GM12878 (cell line): ENCODE results near the gene BRCA1. TPM values are rescaled to one million over a fixed set of nuclear protein-coding genes. Genes with fewer than 3 reads are reported as not detected.

Source experiments
- BACH1 ChIP-seq: fragments of 450-650 bp; IDR thresholded peaks from 2 replicates; pipeline ENCODE4 v1.6.1; 2017; ENCODE audit warnings: mild to moderate bottlenecking, borderline replicate concordance
- CREB1 ChIP-seq: IDR thresholded peaks from 2 replicates; pipeline ENCODE4 v1.6.1; 2012; ENCODE audit warnings: low read depth, mild to moderate bottlenecking, inconsistent platforms
- CREM ChIP-seq: IDR thresholded peaks from 2 replicates; pipeline ENCODE4 v1.6.1; 2014; ENCODE audit warnings: antibody characterized with exemption, low read depth
- HDGF ChIP-seq: fragments of 450-650 bp; IDR thresholded peaks from 2 replicates; pipeline ENCODE4 v1.6.1; 2016; ENCODE audit warnings: antibody characterized with exemption
- IKZF2 ChIP-seq, 2 experiments: fragments of 450-650 bp; IDR thresholded peaks; 2 replicates each; pipeline ENCODE4 v1.6.1; 2017; ENCODE audit warnings: mild to moderate bottlenecking in 2 of 2, moderate library complexity in 2 of 2
- MYB ChIP-seq: fragments of 150-350 bp; IDR thresholded peaks from 2 replicates; pipeline ENCODE4 v1.6.1; 2014; ENCODE audit warnings: mild to moderate bottlenecking, low read depth, low read length, borderline replicate concordance
- NBN ChIP-seq: fragments of 450-650 bp; IDR thresholded peaks from 2 replicates; pipeline ENCODE4 v1.6.1; 2016
- NR2F1 ChIP-seq: fragments of 450-650 bp; conservative IDR thresholded peaks from 2 replicates; pipeline ENCODE4 v1.6.1; 2017; ENCODE audit warnings: mild to moderate bottlenecking
- NRF1 ChIP-seq: conservative IDR thresholded peaks from 2 replicates; pipeline ENCODE4 v1.6.1; 2011; ENCODE audit warnings: mild to moderate bottlenecking, low read depth, low read length, improper control_type of control experiment
- RCOR1 ChIP-seq: conservative IDR thresholded peaks from 2 replicates; pipeline ENCODE4 v1.6.1; 2012; ENCODE audit warnings: low read depth, low read length, improper control_type of control experiment
- RFX5 ChIP-seq: IDR thresholded peaks from 2 replicates; pipeline ENCODE4 v1.6.1; 2011; ENCODE audit warnings: low read depth, low read length, improper control_type of control experiment
- RUNX3 ChIP-seq: IDR thresholded peaks from 2 replicates; pipeline ENCODE4 v1.6.1; 2012; ENCODE audit warnings: low read length, inconsistent platforms
- SMAD5 ChIP-seq: IDR thresholded peaks from 2 replicates; pipeline ENCODE4 v1.6.1; 2016; ENCODE audit warnings: antibody characterized with exemption, low read depth
- SRF ChIP-seq, 2 experiments: IDR thresholded peaks; 2 replicates each; pipeline ENCODE4 v1.6.1; 2011; ENCODE audit warnings: low read depth in 2 of 2, low read length in 2 of 2, mild to moderate bottlenecking in 1 of 2, moderate library complexity in 1 of 2
- SUZ12 ChIP-seq: fragments of 200-600 bp; sonication (generic); IDR thresholded peaks from one replicate; pipeline ENCODE4 v1.6.1; 2018; ENCODE audit warnings: antibody characterized with exemption, mild to moderate bottlenecking; ENCODE audit not compliant: unreplicated experiment
- polyA plus RNA-seq, 11 experiments: library from polyadenylated mRNA; depleted of rRNA in 4 of 11; unstranded in 6 of 11; stranded (reverse) in 5 of 11; fragments of >200 nt; fragmentation: Nextera tagmentation in 4 of 11; fragmentation: Illumina TruSeq in 1 of 11; extraction: Ambion mirVana in 4 of 11; extraction: Trizol in 1 of 11; gene quantifications; 1 replicate in 1 of 11; 2 replicates in 10 of 11; pipeline versions ENCODE4 v1.2.1 to v1.2.3, GENCODE V29; 2011 to 2016; ENCODE audit warnings: inconsistent platforms in 2 of 11, missing spikeins in 2 of 11, low read depth in 1 of 11
- total RNA-seq, 4 experiments: library from RNA; depleted of rRNA in 3 of 4; stranded (reverse); fragments of >200 nt in 3 of 4; fragmentation: Illumina TruSeq in 1 of 4; extraction: Trizol in 1 of 4; gene quantifications; 2 replicates each; pipeline versions ENCODE4 v1.2.1 to v1.2.3, GENCODE V29; 2013 to 2021
- TF ChIP-seq, protein P1 (sequence below): IDR thresholded peaks from 2 replicates; pipeline ENCODE4 v1.6.1; 2011; ENCODE audit warnings: borderline replicate concordance, low read depth, mild to moderate bottlenecking, moderate library complexity, low read length; ENCODE audit not compliant: insufficient read depth, poor library complexity, severe bottlenecking
- TF ChIP-seq, protein P2 (sequence below): fragments of 150-350 bp; IDR thresholded peaks from 2 replicates; pipeline ENCODE4 v1.6.1; 2016; ENCODE audit warnings: low read depth, low read length
- TF ChIP-seq, protein P3 (sequence below): IDR thresholded peaks from 2 replicates; pipeline ENCODE4 v1.6.1; 2011; ENCODE audit warnings: low read depth, mild to moderate bottlenecking, low read length, moderate library complexity, borderline replicate concordance; ENCODE audit errors: extremely low read depth
- TF ChIP-seq, protein P4 (sequence below): fragments of 450-650 bp; IDR thresholded peaks from 2 replicates; pipeline ENCODE4 v1.6.1; 2014; ENCODE audit warnings: mild to moderate bottlenecking
- TF ChIP-seq, protein P5 (sequence below): fragments of 450-650 bp; IDR thresholded peaks from 2 replicates; pipeline ENCODE4 v1.6.1; 2018; ENCODE audit warnings: borderline replicate concordance, mild to moderate bottlenecking; ENCODE audit not compliant: partially characterized antibody

Gene BRCA1
- total and polyA plus RNA-seq, 10 of the 15 experiments (the other 5 are each of a cell fraction or from before 2014, with no cell fraction given): 16.8 to 71.2 (median 44.2) TPM

GRCh38 chr17:42997984-42998938, 126.9 kb downstream of the BRCA1 start, which contains the start of gene RPL27 (continued):
- TF ChIP-seq, protein P1, sequence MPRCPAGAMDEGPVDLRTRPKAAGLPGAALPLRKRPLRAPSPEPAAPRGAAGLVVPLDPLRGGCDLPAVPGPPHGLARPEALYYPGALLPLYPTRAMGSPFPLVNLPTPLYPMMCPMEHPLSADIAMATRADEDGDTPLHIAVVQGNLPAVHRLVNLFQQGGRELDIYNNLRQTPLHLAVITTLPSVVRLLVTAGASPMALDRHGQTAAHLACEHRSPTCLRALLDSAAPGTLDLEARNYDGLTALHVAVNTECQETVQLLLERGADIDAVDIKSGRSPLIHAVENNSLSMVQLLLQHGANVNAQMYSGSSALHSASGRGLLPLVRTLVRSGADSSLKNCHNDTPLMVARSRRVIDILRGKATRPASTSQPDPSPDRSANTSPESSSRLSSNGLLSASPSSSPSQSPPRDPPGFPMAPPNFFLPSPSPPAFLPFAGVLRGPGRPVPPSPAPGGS: peak; percentile 31
- TF ChIP-seq NR2F1 (peak; percentile 97), SMAD5 (peak; percentile 89; the same call in 1 of the 2 replicates), BACH1 (peak; percentile 38; the same call in 1 of the 2 replicates), SUZ12 (no peak), RFX5 (peak; percentile 47; the same call in 1 of the 2 replicates), HDGF (peak; percentile 61; the same call in 1 of the 2 replicates), CREB1 (peak; percentile 96), NBN (peak; percentile 99), IKZF2 (IDR thresholded peaks at IDR 0.05) (peak; percentile 74 to 85), RUNX3 (peak; percentile 84), CREM (peak; percentile 97), MYB (0 out of 2 replicates have a peak, but pooled peaks have one; percentile 32), NRF1 (no peak), SRF (IDR thresholded peaks at IDR 0.05; ENCODE audit: low read depth in 2 of 2, low read length in 2 of 2) (peak; percentile 35 to 59; a peak in 1 of 4 replicates), RCOR1 (peak; percentile 84; the same call in 1 of the 2 replicates)
- TF ChIP-seq, protein P2, sequence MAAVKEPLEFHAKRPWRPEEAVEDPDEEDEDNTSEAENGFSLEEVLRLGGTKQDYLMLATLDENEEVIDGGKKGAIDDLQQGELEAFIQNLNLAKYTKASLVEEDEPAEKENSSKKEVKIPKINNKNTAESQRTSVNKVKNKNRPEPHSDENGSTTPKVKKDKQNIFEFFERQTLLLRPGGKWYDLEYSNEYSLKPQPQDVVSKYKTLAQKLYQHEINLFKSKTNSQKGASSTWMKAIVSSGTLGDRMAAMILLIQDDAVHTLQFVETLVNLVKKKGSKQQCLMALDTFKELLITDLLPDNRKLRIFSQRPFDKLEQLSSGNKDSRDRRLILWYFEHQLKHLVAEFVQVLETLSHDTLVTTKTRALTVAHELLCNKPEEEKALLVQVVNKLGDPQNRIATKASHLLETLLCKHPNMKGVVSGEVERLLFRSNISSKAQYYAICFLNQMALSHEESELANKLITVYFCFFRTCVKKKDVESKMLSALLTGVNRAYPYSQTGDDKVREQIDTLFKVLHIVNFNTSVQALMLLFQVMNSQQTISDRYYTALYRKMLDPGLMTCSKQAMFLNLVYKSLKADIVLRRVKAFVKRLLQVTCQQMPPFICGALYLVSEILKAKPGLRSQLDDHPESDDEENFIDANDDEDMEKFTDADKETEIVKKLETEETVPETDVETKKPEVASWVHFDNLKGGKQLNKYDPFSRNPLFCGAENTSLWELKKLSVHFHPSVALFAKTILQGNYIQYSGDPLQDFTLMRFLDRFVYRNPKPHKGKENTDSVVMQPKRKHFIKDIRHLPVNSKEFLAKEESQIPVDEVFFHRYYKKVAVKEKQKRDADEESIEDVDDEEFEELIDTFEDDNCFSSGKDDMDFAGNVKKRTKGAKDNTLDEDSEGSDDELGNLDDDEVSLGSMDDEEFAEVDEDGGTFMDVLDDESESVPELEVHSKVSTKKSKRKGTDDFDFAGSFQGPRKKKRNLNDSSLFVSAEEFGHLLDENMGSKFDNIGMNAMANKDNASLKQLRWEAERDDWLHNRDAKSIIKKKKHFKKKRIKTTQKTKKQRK: 0 out of 2 replicates have a peak, but pooled peaks have one; percentile 6
- TF ChIP-seq, protein P3, sequence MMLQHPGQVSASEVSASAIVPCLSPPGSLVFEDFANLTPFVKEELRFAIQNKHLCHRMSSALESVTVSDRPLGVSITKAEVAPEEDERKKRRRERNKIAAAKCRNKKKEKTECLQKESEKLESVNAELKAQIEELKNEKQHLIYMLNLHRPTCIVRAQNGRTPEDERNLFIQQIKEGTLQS: peak; percentile 72; the same call in 1 of the 2 replicates
- TF ChIP-seq, protein P4, sequence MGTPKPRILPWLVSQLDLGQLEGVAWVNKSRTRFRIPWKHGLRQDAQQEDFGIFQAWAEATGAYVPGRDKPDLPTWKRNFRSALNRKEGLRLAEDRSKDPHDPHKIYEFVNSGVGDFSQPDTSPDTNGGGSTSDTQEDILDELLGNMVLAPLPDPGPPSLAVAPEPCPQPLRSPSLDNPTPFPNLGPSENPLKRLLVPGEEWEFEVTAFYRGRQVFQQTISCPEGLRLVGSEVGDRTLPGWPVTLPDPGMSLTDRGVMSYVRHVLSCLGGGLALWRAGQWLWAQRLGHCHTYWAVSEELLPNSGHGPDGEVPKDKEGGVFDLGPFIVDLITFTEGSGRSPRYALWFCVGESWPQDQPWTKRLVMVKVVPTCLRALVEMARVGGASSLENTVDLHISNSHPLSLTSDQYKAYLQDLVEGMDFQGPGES: peak; percentile 19; the same call in 1 of the 2 replicates
- TF ChIP-seq, protein P5, sequence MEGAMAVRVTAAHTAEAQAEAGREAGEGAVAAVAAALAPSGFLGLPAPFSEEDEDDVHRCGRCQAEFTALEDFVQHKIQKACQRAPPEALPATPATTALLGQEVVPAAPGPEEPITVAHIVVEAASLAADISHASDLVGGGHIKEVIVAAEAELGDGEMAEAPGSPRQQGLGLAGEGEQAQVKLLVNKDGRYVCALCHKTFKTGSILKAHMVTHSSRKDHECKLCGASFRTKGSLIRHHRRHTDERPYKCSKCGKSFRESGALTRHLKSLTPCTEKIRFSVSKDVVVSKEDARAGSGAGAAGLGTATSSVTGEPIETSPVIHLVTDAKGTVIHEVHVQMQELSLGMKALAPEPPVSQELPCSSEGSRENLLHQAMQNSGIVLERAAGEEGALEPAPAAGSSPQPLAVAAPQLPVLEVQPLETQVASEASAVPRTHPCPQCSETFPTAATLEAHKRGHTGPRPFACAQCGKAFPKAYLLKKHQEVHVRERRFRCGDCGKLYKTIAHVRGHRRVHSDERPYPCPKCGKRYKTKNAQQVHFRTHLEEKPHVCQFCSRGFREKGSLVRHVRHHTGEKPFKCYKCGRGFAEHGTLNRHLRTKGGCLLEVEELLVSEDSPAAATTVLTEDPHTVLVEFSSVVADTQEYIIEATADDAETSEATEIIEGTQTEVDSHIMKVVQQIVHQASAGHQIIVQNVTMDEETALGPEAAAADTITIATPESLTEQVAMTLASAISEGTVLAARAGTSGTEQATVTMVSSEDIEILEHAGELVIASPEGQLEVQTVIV: peak; percentile 85
